Activated gamma-delta T cell (primary cell): ENCODE measurements around the gene UCN.
"Not testable (repeated sequence)": the region's sequence is repeated elsewhere in the genome, so short reads cannot be mapped to it uniquely, and the experiment has no call there.

Experiments used
- DNase-seq: peaks from one replicate; lab custom pipeline; 2025; lab: John Stamatoyannopoulos, UW

UCN gene

GRCh38 chr2:27314709-27315108 is 6.5 kb upstream of the UCN start:
- DNase-seq: no peak

- DNase-seq: no peak
Observed at GRCh38 chr2:27313882-27314645, 5.8 kb upstream of the UCN start.

- no peak for DNase-seq
Observed at GRCh38 chr2:27312152-27312551, 3.9 kb upstream of the UCN start.

- no peak for DNase-seq
Observed at GRCh38 chr2:27309651-27310050, 1.4 kb upstream of the UCN start.

GRCh38 chr2:27307545-27308358 is 493 bp downstream of the UCN start:
- DNase-seq: no peak

GRCh38 chr2:27307287-27307544 is 1.0 kb downstream of the UCN start:
- no peak for DNase-seq

- no peak for DNase-seq
Observed at GRCh38 chr2:27306573-27307286, 1.5 kb downstream of the UCN start.

GRCh38 chr2:27306136-27306535 is 2.1 kb downstream of the UCN start:
- DNase-seq: no peak

- no peak for DNase-seq
Observed at GRCh38 chr2:27305516-27305915, 2.7 kb downstream of the UCN start.

GRCh38 chr2:27304488-27305240 is 3.6 kb downstream of the UCN start:
- DNase-seq: no peak

GRCh38 chr2:27303093-27304025 is 4.9 kb downstream of the UCN start:
- DNase-seq: no peak

GRCh38 chr2:27300606-27301005 is 7.6 kb downstream of the UCN start:
- DNase-seq: not testable (repeated sequence)

- DNase-seq: no peak
Observed at GRCh38 chr2:27298391-27299080, 9.7 kb downstream of the UCN start.

- no peak for DNase-seq
Observed at GRCh38 chr2:27297195-27297594, 11.1 kb downstream of the UCN start.

- no peak for DNase-seq
Observed at GRCh38 chr2:27296481-27296880, 11.8 kb downstream of the UCN start.

GRCh38 chr2:27294928-27295327 is 13.3 kb downstream of the UCN start:
- no peak for DNase-seq

- no peak for DNase-seq
Observed at GRCh38 chr2:27291865-27292264, 16.4 kb downstream of the UCN start.

- DNase-seq: no peak
Observed at GRCh38 chr2:27290549-27290948, 17.7 kb downstream of the UCN start.

- no peak for DNase-seq
Observed at GRCh38 chr2:27288610-27289009, 19.6 kb downstream of the UCN start.

- DNase-seq: no peak
Observed at GRCh38 chr2:27285481-27285880, 22.8 kb downstream of the UCN start.
